T47D (cell line): ENCODE measurements around the gene TOR1AIP2.

Experiments used
- DNase-seq, 2 experiments: peaks; one replicate each; pipeline versions ENCODE4 v3.0.0 to v3.0.0-alpha.2; 2011 to 2012; ENCODE audit warnings: low read depth in 1 of 2, low spot score in 1 of 2
- JUND ChIP-seq: IDR thresholded peaks from 2 replicates; pipeline ENCODE4 v1.6.1; 2012; ENCODE audit warnings: low read depth
- in situ Hi-C: cut with HindIII; loops from 2 replicates; pipeline ENCODE4 v1.10.0; 2016; ENCODE audit warnings: low sequenced_read_pairs, low pct_unique_long_range_greater_than_20kb

Gene TOR1AIP2

GRCh38 chr1:179877586-179878265 is at the start of gene TOR1AIP2:
Gene TOR1AIP2 (minus strand): TSS chr1:179877803. CDS start chr1:179852665, 25,138 bp downstream.
- peak; percentile 73 to 93 for DNase-seq

DNA sequence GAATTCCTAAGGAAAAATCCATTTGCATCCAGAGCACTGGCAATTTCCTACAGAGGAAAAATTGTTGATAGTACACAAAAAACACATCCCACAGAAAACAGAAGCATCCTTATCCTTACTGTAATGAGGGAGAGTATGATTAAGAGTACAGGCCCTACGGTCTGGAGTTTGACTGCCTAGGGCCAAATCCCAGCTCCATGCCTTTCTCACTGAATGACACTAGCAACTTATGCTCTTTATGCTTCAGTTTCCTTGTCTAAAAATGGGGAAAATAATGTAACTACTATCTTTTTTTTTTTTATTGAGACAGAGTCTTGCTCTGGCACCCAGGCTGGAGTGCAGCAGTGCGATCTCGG is 49.2 kb upstream of the TOR1AIP2 start:
- no peak for TF ChIP-seq JUND
- in situ Hi-C loops = no loop called here
- no peak for DNase-seq

More at GRCh38 chr1:179877586-179878265, at the start of gene TOR1AIP2:
- in situ Hi-C loops = no loop called here
- no peak for TF ChIP-seq JUND

DNA sequence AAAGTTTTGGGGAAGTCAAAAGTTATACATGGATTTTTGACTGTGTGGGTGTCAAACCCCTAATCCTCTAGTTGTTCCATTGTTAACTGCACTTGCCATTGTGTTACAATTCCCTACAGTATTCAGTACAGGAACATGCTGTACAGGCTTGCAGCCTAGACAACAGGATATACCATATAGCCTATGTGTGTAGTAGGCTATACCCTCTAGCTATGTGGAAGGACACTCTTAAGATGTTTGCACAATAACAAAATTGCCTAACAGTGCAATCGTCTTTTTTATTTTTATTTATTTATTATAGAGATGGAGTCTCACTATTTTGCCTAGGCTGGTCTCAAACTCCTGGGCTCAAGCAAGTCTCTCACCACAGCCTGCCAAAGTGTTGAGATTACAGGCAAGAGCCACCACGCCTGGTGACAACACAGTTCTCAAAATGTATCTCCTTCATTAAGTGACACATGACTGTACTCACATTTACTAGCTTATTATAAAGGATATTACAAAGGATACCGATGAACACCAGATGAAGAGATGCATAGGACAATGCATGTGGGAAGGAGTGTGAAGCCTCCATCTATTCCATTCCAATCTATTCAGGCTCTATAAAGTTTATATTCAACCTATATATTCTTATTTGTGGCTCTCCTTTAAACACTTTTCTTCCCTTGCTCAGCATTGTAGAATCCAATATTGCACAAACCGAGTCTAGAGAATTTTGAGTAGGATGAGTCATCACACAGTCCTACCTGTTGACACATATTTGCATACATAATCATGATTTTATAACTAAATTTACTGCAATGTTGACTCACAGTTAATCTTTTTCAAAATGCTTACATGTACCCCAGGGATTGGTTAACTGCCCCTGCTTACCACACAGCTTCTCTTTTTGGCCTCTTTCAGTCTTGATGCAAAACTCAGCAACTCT is 48.6 kb upstream of the TOR1AIP2 start:
- no peak for DNase-seq
- TF ChIP-seq JUND = no peak
- in situ Hi-C loops = no loop called here

- TF ChIP-seq JUND = no peak
- DNase-seq = no peak
- in situ Hi-C loops = no loop called here
Observed at GRCh38 chr1:179925302-179925701, 47.7 kb upstream of the TOR1AIP2 start.

- DNase-seq = no peak
- no peak for TF ChIP-seq JUND
- in situ Hi-C loops = no loop called here
Observed at GRCh38 chr1:179924268-179924667, 46.7 kb upstream of the TOR1AIP2 start.

DNA sequence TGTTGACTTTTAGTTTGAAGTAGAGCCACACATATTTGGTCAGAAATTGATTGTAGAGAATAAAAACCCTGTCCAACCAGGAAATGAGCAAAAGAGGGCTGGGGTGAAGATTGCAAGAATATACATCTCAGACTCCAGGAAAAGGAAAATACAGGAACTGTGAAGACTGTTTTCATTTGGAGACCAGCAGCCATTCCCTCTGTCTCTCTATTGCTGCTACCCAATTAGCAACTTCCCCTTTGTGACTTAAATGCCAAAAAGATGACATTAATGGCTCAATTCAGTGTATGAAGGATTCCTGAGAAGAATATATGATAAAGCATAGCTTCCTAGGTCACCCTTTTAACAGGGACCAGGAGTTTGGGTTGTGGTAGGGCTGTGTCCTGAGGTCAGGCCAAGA is 45.4 kb upstream of the TOR1AIP2 start:
- in situ Hi-C loops = no loop called here
- DNase-seq = no peak
- no peak for TF ChIP-seq JUND

DNA sequence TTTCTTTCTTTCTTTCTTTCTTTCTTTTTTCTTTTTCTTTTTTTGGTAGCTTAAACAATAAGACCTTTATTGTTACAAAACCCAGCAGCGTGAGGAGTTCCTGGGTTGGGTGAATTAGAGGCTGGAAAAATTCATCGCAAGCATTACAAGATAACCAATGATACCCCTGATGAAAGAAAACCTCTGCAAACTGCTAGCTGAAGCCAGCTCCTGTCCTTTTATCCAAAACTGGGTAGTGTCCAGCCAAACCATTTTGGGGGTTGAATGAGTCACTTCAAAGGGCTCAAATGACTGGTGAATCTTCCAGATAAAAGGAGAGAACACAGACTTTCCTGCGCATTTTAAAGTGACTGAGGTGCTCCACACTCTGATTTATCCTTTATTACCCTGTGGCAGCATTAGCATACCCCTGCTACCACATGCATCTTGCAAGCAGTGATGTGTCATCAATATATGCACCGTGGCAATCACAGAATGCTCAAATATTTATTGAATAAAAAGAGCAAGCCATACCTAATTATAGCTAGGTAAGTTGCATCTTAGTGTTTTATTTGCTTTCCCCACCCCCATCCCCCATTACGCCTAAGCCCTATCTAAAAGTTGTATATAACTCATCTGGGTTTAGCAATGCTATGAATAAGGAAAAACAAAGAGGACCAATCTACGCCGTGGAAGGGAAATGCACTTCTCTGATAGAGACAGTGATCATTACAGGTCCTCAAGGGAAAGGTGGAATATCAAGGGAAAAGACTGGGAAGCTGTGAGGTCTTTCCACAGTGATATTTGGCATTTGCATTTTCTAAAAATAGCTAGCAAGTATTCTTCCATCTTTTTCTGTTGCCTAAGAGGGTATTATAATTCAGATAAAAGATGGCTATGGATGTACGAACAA is 44.6 kb upstream of the TOR1AIP2 start:
- TF ChIP-seq JUND = no peak
- in situ Hi-C loops = no loop called here
- DNase-seq = no peak

DNA sequence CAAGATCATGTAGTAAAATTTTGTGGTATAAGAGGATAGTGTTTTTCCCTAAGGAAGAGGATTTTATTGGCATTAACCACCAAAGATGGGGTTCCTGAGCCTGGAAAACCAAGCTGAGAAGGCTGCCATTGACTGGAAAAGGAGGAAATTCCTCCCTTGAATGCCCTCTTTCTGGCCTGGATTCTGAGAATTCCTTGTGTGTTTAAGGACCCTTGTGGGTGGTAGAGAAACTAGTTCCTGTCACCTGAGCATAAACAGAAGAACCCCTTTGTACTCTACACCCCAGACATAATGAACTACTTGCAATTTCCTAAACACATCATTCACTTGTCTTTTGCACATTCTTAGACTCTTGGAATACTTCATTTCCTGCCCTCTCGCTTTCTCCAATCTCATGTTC is 43.9 kb upstream of the TOR1AIP2 start:
- in situ Hi-C loops = no loop called here

DNA sequence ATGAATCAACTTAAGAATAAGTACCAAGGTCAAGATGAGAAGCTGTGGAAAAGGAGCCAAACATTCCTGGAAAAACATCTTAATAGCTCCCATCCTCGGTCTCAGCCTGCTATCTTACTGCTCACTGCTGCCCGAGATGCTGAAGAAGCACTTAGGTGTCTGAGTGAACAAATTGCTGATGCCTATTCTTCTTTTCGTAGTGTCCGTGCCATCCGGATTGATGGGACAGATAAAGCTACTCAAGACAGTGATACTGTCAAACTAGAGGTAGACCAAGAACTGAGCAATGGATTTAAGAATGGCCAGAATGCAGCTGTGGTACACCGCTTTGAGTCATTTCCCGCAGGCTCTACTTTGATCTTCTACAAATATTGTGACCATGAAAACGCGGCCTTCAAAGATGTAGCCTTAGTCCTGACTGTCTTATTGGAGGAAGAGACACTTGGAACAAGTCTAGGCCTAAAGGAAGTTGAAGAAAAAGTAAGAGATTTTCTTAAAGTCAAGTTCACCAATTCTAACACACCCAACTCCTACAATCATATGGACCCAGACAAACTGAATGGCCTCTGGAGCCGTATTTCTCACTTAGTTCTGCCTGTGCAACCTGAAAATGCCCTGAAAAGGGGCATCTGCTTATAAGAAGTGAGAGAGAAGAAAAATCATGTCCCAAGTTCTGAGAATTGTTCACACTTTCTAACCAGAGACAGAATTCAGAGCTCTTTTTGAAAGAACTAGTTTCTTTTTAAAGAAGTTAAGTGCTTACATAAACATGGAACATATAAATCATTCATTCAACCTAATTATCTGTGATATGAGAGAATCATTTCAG is 40.2 kb upstream of the TOR1AIP2 start:
- no peak for DNase-seq
- in situ Hi-C loops = no loop called here
- TF ChIP-seq JUND = no peak

More for the DNA sequence above, 43.9 kb upstream of the TOR1AIP2 start:
- DNase-seq = no peak
- no peak for TF ChIP-seq JUND

DNA sequence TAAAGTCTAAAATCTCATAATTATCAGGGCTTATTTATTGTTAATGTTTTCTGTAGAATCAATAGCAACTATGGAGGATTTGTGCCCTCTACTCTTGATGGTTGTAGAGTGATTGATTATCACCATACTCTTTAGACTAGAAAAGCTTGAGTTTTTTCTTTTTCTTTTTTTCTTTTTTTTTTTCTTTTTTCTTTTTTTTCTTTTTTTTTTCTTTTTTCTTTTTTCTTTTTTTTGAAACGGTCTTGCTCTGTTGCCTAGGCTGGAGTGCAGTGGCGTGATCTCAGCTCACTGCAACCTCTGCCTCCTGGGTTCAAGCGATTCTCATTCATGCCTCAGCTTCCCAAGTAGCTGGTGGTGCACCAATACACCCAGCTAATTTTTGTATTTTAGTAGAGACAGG is 34.2 kb upstream of the TOR1AIP2 start:
- in situ Hi-C loops = no loop called here
- no peak for TF ChIP-seq JUND
- DNase-seq = no peak

DNA sequence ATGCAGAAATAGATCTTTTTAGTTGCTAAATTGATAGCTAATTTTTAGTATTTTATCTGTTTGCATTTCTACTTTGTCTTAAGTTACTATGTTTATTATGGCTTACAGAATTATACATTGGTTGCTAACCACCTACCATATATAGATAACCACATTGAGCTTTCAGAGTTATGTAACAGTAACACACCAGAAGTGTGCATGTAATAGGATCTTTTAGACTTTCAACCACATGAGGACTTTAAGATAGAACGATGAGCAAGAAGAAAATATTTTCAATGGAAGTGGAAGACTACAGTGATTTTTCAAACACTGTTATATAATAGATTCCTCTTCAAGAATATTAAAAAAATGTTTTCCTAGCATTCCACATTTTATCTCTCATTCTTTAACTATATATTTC is 33.3 kb upstream of the TOR1AIP2 start:
- DNase-seq = no peak

GRCh38 chr1:179889589-179889988 is 12.0 kb upstream of the TOR1AIP2 start:
- TF ChIP-seq JUND = no peak
- in situ Hi-C loops = no loop called here
- DNase-seq = no peak

More for the DNA sequence above, 33.3 kb upstream of the TOR1AIP2 start:
- in situ Hi-C loops = no loop called here
- TF ChIP-seq JUND = no peak
